CD4-positive, alpha-beta T cell (primary cell): ENCODE measurements around the gene RPS6KA2. TPM values are rescaled to one million over a fixed set of nuclear protein-coding genes. Genes with fewer than 3 reads are reported as not detected.

Experiments
- ATAC-seq: fragments of 200-7000 bp; cut with Tn5 transposase; one replicate; pipeline ENCODE4 v1.10.0; 2022; ENCODE audit warnings: mild to moderate bottlenecking; ENCODE audit not compliant: poor library complexity
- CTCF ChIA-PET: fragments of 350-600 bp; sonication (Branson Sonifier 250); formaldehyde crosslinking; loops from one replicate; lab custom pipeline; 2021; ENCODE audit warnings: antibody characterized with exemption, inconsistent platforms; lab: Charles Lee
- POLR2A ChIA-PET: fragments of 350-600 bp; sonication (Branson Sonifier 250); formaldehyde crosslinking; loops from one replicate; lab custom pipeline; 2021; ENCODE audit warnings: antibody characterized with exemption, inconsistent platforms; lab: Charles Lee
- DNase-seq, 14 experiments: peaks; one replicate each; pipeline ENCODE4 v3.0.0-alpha.2; 2013 to 2020; ENCODE audit warnings: mixed read lengths in 2 of 14
- H3K27ac ChIP-seq, 2 donors: one replicate each; pipeline versions ENCODE4 v1.5.1 to v1.7.0; 2013; ENCODE audit warnings: low read length in 2 of 2, low read depth in 1 of 2, mild to moderate bottlenecking in 1 of 2
- H3K27me3 ChIP-seq, 2 experiments: 1 replicate in 1 of 2; 2 replicates in 1 of 2; pipeline versions ENCODE4 v1.6.1 to v1.7.0; 2013; ENCODE audit warnings: low read length in 2 of 2, control low read depth in 1 of 2, mild to moderate bottlenecking in 1 of 2, moderate library complexity in 1 of 2; ENCODE audit not compliant: insufficient read depth in 2 of 2, control insufficient read depth in 1 of 2
- H3K36me3 ChIP-seq: one replicate; pipeline ENCODE4 v1.6.1; 2013; ENCODE audit warnings: low read length, control low read depth; ENCODE audit not compliant: insufficient read depth
- H3K4me1 ChIP-seq: one replicate; pipeline ENCODE4 v1.6.1; 2013; ENCODE audit warnings: low read length, control low read depth; ENCODE audit not compliant: insufficient read depth
- H3K4me3 ChIP-seq: one replicate; pipeline ENCODE4 v1.5.1; 2013; ENCODE audit warnings: mild to moderate bottlenecking, low read length, moderate library complexity
- H3K9me3 ChIP-seq, 2 experiments: 1 replicate in 1 of 2; 2 replicates in 1 of 2; pipeline versions ENCODE4 v1.6.1 to v1.7.0; 2013; ENCODE audit warnings: low read length in 2 of 2, mild to moderate bottlenecking in 2 of 2, control low read depth in 1 of 2, moderate library complexity in 1 of 2; ENCODE audit not compliant: control insufficient read depth in 1 of 2, insufficient read depth in 1 of 2
- H3K27ac Mint-ChIP-seq: one replicate; pipeline ENCODE4 v1.8.0; 2020; ENCODE audit warnings: mixed read lengths
- H3K27me3 Mint-ChIP-seq: one replicate; pipeline ENCODE4 v1.8.0; 2021; ENCODE audit warnings: mixed read lengths
- H3K36me3 Mint-ChIP-seq: one replicate; pipeline ENCODE4 v1.8.0; 2021; ENCODE audit warnings: low read depth, mixed read lengths
- H3K4me1 Mint-ChIP-seq: one replicate; pipeline ENCODE4 v1.8.0; 2021; ENCODE audit warnings: low read depth, mixed read lengths
- H3K4me3 Mint-ChIP-seq: one replicate; pipeline ENCODE4 v1.8.0; 2020; ENCODE audit warnings: mild to moderate bottlenecking, mixed read lengths
- H3K9me3 Mint-ChIP-seq: one replicate; pipeline ENCODE4 v1.8.0; 2020; ENCODE audit warnings: mixed read lengths
- CTCF ChIP-seq: fragments of 200-600 bp; IDR thresholded peaks from one replicate; pipeline ENCODE4 v1.8.0; 2022; ENCODE audit warnings: antibody characterized with exemption, mild to moderate bottlenecking
- intact Hi-C, 2 experiments: fragments of 100-400 bp; cut with DNase I in 1 of 2; cut with micrococcal nuclease in 1 of 2; formaldehyde crosslinking; loops; one replicate each; pipeline versions ENCODE4 v1.15.1 to v1.9.0; 2023 to 2025; cut with DNase I, micrococcal nuclease
- total RNA-seq, 174 experiments: library from RNA in 2 of 174; stranded (reverse) in 2 of 174; gene quantifications; one replicate each; pipeline ENCODE4 v1.2.3 and lab custom pipeline; 2021 to 2026

RPS6KA2 gene
- total RNA-seq, 2 experiments from 2014 or later: 5.6 to 6.2 TPM

GRCh38 chr6:166504100-166504499, 123.0 kb downstream of the RPS6KA2 start:
- intact Hi-C loops: no loop called here
- Mint-ChIP-seq H3K27ac (no peak overlapping the region), H3K4me3 (no peak overlapping the region), H3K27me3 (no peaks in the 10 kb centered on the region), H3K36me3 (peaks cover 19% of the 10 kb centered on the region), H3K4me1 (no peaks in the 10 kb centered on the region), H3K9me3 (no peaks in the 10 kb centered on the region)
- no peaks in the 10 kb centered on the region for H3K27me3 ChIP-seq
- H3K4me3 ChIP-seq: no peak overlapping the region
- H3K27ac ChIP-seq: no peak overlapping the region
- TF ChIP-seq CTCF: no peak
- CTCF ChIA-PET: no interaction called here
- ATAC-seq (no peak), DNase-seq (no peak)
- POLR2A ChIA-PET: no interaction called here
- peaks cover 0 to 2% of the 10 kb centered on the region in 2 experiments for H3K9me3 ChIP-seq
- H3K4me1 ChIP-seq: no peaks in the 10 kb centered on the region
- H3K36me3 ChIP-seq: no peaks in the 10 kb centered on the region

GRCh38 chr6:166503167-166503744, 123.8 kb downstream of the RPS6KA2 start:
- intact Hi-C loops: no loop called here
- Histone ChIP-seq H3K27me3 (no peaks in the 10 kb centered on the region), H3K4me1 (no peaks in the 10 kb centered on the region), H3K4me3 (no peak overlapping the region), H3K27ac (no peak overlapping the region), H3K36me3 (no peaks in the 10 kb centered on the region), H3K9me3 (peaks cover 0 to 11% of the 10 kb centered on the region in 2 experiments)
- H3K9me3 Mint-ChIP-seq: no peaks in the 10 kb centered on the region
- ChIA-PET CTCF (no interaction called here), POLR2A (no interaction called here)
- H3K27ac Mint-ChIP-seq: no peak overlapping the region
- no peak for DNase-seq
- H3K36me3 Mint-ChIP-seq: peaks cover 23% of the 10 kb centered on the region
- no peak for ATAC-seq
- no peaks in the 10 kb centered on the region for H3K27me3 Mint-ChIP-seq
- no peak for TF ChIP-seq CTCF
- no peak overlapping the region for H3K4me3 Mint-ChIP-seq
- no peaks in the 10 kb centered on the region for H3K4me1 Mint-ChIP-seq

- Histone ChIP-seq H3K4me1 (no peaks in the 10 kb centered on the region), H3K27me3 (no peaks in the 10 kb centered on the region), H3K27ac (no peak overlapping the region), H3K36me3 (no peaks in the 10 kb centered on the region), H3K4me3 (no peak overlapping the region), H3K9me3 (peaks cover 0 to 13% of the 10 kb centered on the region in 2 experiments)
- Mint-ChIP-seq H3K4me3 (no peak overlapping the region), H3K27ac (no peak overlapping the region), H3K27me3 (no peaks in the 10 kb centered on the region), H3K9me3 (no peaks in the 10 kb centered on the region), H3K4me1 (no peaks in the 10 kb centered on the region), H3K36me3 (peaks cover 23% of the 10 kb centered on the region)
- ChIA-PET POLR2A (no interaction called here), CTCF (no interaction called here)
- no peak for DNase-seq
- TF ChIP-seq CTCF: no peak
- intact Hi-C loops: no loop called here
- no peak for ATAC-seq
Observed at GRCh38 chr6:166502453-166502852, 124.6 kb downstream of the RPS6KA2 start.
